Body of pancreas (tissue), 4 donors: ENCODE data around the gene PRCP. TPM values are rescaled to one million over a fixed set of nuclear protein-coding genes. Genes with fewer than 3 reads are reported as not detected.

ENCODE experiments used
- ATAC-seq: fragments of 150-250 bp; one replicate; pipeline ENCODE4 v1.9.1; 2016
- DNase-seq, 4 donors: peaks; one replicate each; pipeline ENCODE4 v3.0.0-alpha.2; 2019
- H3K27ac ChIP-seq, 4 donors: fragments of 200-600 bp; sonication (generic); 1 replicate in 3 of 4; 2 replicates in 1 of 4; pipeline versions ENCODE4 v1.5.1 to v1.6.1; 2016 to 2019; ENCODE audit warnings: mild to moderate bottlenecking in 1 of 4, mixed read lengths in 1 of 4, moderate library complexity in 1 of 4
- H3K27me3 ChIP-seq, 2 donors: fragments of 200-600 bp; sonication (generic); one replicate each; pipeline ENCODE4 v1.6.0; 2016; ENCODE audit warnings: mild to moderate bottlenecking in 1 of 2
- H3K36me3 ChIP-seq, 2 donors: fragments of 200-600 bp; sonication (generic); replicated peaks in 1 of 2; 2 replicates each; pipeline ENCODE4 v1.5.1; 2016; ENCODE audit warnings: low read depth in 2 of 2; ENCODE audit not compliant: insufficient read depth in 1 of 2
- H3K4me1 ChIP-seq: fragments of 200-600 bp; sonication (generic); one replicate; pipeline ENCODE4 v1.6.0; 2016
- H3K4me3 ChIP-seq, 2 donors: fragments of 200-600 bp; sonication (generic); 1 replicate in 1 of 2; 2 replicates in 1 of 2; pipeline ENCODE4 v1.5.1; 2016 to 2019
- H3K9me3 ChIP-seq, 3 donors: fragments of 200-600 bp; sonication (generic); 1 replicate in 2 of 3; 2 replicates in 1 of 3; pipeline ENCODE4 v1.5.1; 2016
- CTCF ChIP-seq, 7 experiments: fragments of 450-650 bp in 4 of 7; fragments of 200-600 bp in 3 of 7; sonication (generic) in 3 of 7; IDR thresholded peaks; one replicate each; pipeline ENCODE4 v1.5.1; 2016 to 2019; ENCODE audit warnings: antibody characterized with exemption in 7 of 7
- POLR2A ChIP-seq, 3 donors: fragments of 450-650 bp; IDR thresholded peaks; one replicate each; pipeline ENCODE4 v1.6.1; 2016; ENCODE audit warnings: antibody characterized with exemption in 3 of 3, mild to moderate bottlenecking in 2 of 3
- WGBS, 2 donors: methylation state at CpG; one replicate each; pipeline ENCODE4 v1.1.5; 2017; 5-methylcytosine and 5-hydroxymethylcytosine counted together
- intact Hi-C: fragments of 100-400 bp; cut with DNase I; formaldehyde crosslinking; loops from one replicate; pipeline ENCODE4 v1.15.1; 2023
- total RNA-seq, 2 donors: library from RNA; depleted of rRNA; stranded (reverse); fragments of >200 nt; gene quantifications; one replicate each; pipeline ENCODE4 v1.1.0, GENCODE V29; 2016

The PRCP gene
- total RNA-seq, 2 donors from 2014 or later, result 16.8 to 38.9 TPM

- DNase-seq (no peak), ATAC-seq (no peak)
- intact Hi-C loops, result no loop called here
- WGBS, 2 donors, result 56 to 85% methylated on average over 1 of the region's 1 CpG
- H3K4me3 ChIP-seq, result no peak overlapping the region
- H3K4me1 ChIP-seq, result peaks cover 8% of the 10 kb centered on the region
- H3K36me3 ChIP-seq, result no peaks in the 10 kb centered on the region
- no peaks in the 10 kb centered on the region for H3K9me3 ChIP-seq
- TF ChIP-seq POLR2A (IDR thresholded peaks at IDR 0.05) (no peak), CTCF (IDR thresholded peaks at IDR 0.05) (no peak)
- no peaks in the 10 kb centered on the region for H3K27me3 ChIP-seq
- H3K27ac ChIP-seq, result no peak overlapping the region
Measured at GRCh38 chr11:82829101-82829500, 71.1 kb downstream of the PRCP start.

- Histone ChIP-seq H3K9me3 (no peaks in the 10 kb centered on the region), H3K27ac (no peak overlapping the region), H3K4me1 (peaks cover 8% of the 10 kb centered on the region), H3K27me3 (no peaks in the 10 kb centered on the region), H3K4me3 (no peak overlapping the region), H3K36me3 (no peaks in the 10 kb centered on the region)
- intact Hi-C loops, result no loop called here
- WGBS, 2 donors, result 96 to 100% methylated on average over 1 of the region's 1 CpG
- ATAC-seq (no peak), DNase-seq (no peak)
- TF ChIP-seq CTCF (IDR thresholded peaks at IDR 0.05), result no peak
- no peak for TF ChIP-seq POLR2A (IDR thresholded peaks at IDR 0.05)
Measured at GRCh38 chr11:82828472-82828871, 71.8 kb downstream of the PRCP start.

- intact Hi-C loops, result no loop called here
- ATAC-seq (no peak), DNase-seq (no peak)
- H3K4me3 ChIP-seq, result no peak overlapping the region
- no peak for TF ChIP-seq CTCF (IDR thresholded peaks at IDR 0.05)
- no peak for TF ChIP-seq POLR2A (IDR thresholded peaks at IDR 0.05)
- peaks cover 4% of the 10 kb centered on the region for H3K4me1 ChIP-seq
- H3K9me3 ChIP-seq, result no peaks in the 10 kb centered on the region
- no peaks in the 10 kb centered on the region for H3K27me3 ChIP-seq
- no peaks in the 10 kb centered on the region for H3K36me3 ChIP-seq
- H3K27ac ChIP-seq, result no peak overlapping the region
Measured at GRCh38 chr11:82826526-82826925, 73.7 kb downstream of the PRCP start.

GRCh38 chr11:82823647-82824619 lies 76.3 kb downstream of the PRCP start:
- H3K27ac ChIP-seq, result no peak overlapping the region

More at GRCh38 chr11:82823647-82824619, 76.3 kb downstream of the PRCP start:
- WGBS, 2 donors, result 44 to 72% methylated on average over 2 of the region's 2 CpGs
- DNase-seq (no peak), ATAC-seq (no peak)
- TF ChIP-seq POLR2A (IDR thresholded peaks at IDR 0.05) (no peak), CTCF (IDR thresholded peaks at IDR 0.05) (no peak)
- intact Hi-C loops, result no loop called here
- no peaks in the 10 kb centered on the region for H3K27me3 ChIP-seq
- no peaks in the 10 kb centered on the region for H3K36me3 ChIP-seq
- no peaks in the 10 kb centered on the region for H3K4me1 ChIP-seq
- no peaks in the 10 kb centered on the region for H3K9me3 ChIP-seq
- H3K4me3 ChIP-seq, result no peak overlapping the region
